NCI-H2081 treated with DMSO at 0.1 percent for 48 hours (cell line): ENCODE measurements around the gene DYRK1A.

ENCODE experiments used
- DNase-seq: peaks from one replicate; lab custom pipeline; 2025; lab: John Stamatoyannopoulos, UW

Gene DYRK1A

DNA sequence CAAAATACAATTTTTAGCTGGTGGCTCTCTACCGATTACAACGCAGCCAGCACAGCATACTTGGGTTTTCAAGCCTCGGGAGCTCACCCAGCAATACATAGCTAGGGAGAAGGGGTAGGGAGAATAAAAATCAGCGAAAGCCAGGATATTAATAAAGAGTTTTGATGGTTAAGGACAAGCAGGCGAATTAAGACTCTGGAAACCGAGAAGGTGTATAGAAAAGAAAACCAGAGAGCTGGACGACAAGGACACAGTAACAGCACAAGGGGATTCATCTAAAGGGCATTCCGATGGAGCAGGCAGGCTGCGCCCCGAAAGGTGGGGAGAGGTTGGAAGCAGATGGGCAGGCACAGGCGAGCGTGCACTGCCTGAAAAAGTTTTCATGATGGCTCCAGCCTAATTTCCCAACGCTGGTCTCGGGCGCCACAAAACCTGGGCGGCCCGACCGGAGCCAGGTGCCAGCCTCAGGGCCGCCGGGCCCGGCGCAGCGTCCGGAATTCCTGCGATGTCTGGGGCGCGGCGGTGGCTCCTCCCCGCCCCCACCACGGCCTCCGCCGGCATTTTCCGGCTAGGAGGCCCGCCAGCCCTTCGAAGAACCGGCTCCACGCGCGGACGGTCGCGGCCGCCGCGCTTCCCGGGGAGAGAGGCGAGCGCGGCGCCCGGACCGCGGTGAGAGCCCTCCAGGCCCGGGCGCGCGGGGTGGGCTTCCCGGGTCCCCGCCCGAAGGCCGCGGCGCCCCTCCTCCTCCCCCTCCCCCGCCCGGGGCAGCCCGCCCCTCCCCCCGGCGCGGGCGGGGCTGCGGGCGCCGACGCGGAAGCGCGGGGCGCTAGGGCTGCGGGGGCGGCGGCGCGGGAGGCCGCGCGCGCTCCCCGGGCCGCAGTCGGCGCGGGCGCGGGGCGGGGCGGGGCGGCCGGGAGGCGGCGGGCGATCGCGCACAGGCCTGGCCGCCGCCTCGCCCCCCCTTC is 774 bp upstream of the DYRK1A start:
- DNase-seq = no peak

GRCh38 chr21:37367336-37367702 is 746 bp downstream of the DYRK1A start:
- DNase-seq = no peak

GRCh38 chr21:37367703-37368540 is 1.3 kb downstream of the DYRK1A start:
- DNase-seq = no peak

DNA sequence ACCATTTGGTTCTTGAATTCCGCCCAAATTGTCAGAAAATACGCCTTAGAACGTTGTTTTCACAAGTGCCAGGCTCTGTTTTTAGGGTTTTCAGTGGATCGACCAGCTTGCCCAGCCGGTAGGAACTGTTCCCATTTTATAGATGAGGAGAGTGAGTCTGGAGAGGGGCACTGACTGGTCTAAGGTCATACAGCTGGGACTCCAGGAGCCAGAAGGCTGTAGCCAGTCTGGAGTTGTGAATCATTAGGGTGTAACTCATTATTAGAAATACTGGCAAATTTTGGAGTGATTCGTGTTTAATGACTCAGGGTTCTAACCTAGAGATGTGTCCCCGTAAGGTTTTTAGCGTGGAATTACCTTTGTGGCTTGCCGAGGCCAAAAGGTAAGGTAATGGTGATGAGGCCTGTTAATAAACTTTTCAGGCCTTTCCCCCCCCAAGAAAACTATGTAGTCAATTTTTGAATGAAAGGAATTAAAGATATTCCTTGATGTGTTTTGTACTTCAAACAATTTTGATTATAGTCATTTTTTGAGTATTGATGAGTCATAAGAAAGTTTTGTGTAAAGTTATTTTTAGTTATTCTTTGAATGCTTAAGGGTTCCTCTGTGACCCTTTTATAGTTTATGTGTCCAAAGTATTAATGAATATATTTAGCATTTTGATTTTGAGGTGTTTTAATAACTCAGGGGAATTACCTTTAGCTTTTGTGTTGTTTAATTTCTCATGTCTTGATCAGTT is 2.1 kb downstream of the DYRK1A start:
- no peak for DNase-seq

DNA sequence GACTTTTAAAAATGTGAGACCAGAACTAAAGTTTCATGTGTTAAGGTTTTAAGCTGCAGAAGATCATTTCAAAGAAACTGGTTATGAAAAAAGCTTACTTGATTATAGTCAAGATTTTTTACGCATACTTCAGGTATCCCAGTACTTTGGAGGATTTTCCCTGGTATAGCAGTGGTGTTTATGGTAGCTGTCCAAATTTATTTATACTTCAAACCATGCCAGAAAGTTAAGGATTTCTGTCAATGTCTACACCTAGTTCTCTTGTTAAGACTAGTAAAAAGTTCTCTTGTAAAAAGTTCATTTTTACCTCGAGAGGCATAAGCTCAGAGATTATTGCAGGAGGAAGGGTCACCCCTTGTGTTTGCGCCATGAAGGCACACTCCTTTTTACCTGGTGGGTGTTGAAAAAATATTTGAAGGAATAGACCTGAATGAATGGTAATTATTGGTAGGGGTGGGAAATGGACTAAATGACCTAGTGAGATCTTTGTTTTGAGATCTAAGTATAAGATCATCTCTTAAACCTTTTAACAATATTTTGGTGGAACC is 2.8 kb downstream of the DYRK1A start:
- DNase-seq = no peak

- DNase-seq = no peak
These were observed 3.8 kb downstream of the DYRK1A start for GRCh38 chr21:37370152-37371040.

DNA sequence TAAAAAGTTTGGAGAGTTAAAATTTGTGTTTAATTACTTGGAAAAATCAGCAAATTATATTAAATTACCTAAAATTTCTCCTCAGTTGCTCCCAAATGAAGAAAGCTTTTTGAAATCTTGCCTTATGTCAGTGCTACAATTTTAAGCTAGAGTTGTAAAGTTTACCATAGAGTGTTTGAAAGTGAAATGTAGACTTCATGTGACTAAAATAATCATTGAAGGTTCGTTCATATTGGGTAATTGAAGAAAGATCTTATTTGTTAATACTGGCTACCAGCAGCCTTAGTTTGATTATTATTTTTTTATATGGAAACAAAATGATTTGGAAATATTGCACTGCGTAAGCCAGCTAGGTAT is 4.4 kb downstream of the DYRK1A start:
- no peak for DNase-seq

GRCh38 chr21:37372127-37372731 is 5.7 kb downstream of the DYRK1A start:
- DNase-seq = no peak

DNA sequence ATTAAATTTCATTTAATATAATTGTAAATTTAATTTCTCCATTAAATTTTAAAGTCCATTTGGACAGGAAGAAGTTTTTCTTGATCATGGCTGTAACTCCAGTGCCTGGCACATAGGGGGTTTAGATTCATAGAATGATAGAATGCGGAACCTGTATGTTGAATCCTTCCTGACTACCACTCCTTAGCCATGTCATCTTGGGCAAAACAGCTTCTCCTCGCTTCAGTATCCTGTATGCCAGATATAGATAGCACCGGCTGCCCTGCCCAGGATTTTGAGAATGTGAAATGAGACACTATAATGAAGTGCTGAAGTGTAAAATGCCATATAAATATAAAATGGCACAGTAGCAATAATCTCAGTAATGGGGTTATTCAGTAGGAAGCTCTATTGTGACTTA is 6.4 kb downstream of the DYRK1A start:
- DNase-seq = no peak

DNA sequence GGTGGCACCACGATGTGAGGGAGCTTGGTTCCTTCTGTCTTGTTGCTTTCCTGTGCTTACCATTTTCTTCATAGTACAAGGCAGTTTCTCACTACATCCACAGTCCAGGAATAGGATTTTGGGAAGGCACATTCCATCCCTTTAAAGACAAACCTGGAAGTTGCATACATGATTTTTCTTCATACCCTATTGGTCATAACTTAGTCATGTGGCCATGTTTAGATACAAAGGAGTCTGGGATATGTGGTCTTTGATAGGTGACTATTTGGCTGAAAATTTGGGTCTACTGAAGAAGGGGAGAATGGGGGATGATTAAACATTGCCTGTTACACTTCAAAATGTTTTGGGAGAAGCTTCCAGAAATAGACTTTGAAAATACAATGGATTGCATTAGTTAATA is 7.0 kb downstream of the DYRK1A start:
- no peak for DNase-seq

DNA sequence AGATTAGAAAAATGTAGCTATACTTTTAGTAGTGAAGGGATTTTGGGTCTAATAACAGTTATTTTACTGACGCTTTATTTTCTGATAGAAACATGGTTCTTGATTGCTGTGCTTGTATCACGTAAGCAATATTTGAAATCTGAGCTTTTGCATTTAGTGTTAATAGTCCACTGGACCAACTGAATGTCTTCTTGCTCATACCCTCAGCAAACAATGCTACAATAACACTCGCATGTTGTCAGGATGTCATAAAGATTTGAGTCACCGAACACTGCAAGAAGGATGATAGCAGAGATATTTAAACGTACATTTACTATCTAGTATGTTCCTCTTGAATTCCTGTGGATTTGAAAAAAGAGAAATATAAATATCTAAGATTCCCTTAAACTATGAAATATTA is 7.5 kb downstream of the DYRK1A start:
- no peak for DNase-seq

- DNase-seq = no peak
These were observed 9.4 kb downstream of the DYRK1A start for GRCh38 chr21:37375866-37376574.

GRCh38 chr21:37378700-37379139 is 12.1 kb downstream of the DYRK1A start:
- no peak for DNase-seq

DNA sequence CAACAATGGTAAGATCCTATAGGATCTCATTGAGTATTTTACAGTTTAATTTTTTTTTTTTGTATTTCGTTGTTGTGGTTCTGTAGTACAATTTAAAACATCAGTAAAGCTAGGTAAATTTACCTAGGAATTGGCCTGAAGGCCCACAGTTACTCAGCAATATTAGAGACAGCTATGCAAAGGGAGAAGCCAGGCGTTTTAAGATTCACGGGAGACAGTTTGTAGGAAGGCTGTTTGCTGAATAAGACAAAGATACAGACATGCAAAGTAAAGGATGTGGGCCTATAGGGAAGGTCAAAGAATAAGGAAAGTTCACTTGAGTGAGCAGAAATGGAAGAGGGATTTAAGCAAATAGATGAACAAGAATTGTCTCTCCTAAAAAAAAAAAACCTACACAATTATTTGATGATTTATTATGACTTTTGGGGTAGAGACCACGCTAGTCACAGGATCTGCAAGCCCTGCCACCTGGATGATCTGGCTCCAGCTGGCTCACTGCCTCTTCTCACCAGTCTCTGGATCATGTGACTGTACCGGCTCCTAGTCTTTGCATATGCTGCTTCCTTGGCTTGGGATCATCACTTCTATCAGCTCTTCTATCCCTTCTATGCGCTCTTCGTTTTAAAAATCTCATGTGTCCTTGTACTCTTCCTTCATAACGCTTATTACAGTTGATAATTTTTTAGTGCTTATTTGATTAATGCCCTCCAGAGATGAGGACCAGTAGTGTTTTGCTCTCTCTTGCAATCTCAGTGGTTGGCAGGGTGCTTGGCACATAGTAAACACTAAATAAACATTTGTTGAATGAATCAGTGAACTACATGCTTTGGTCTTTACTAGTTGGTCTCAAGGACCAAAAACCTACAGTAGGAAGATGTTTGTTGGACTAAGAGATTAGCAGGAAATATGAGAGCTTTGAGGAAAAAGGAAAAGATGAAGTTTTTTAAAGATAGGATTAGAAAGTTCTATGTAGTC is 14.1 kb downstream of the DYRK1A start:
- no peak for DNase-seq

DNA sequence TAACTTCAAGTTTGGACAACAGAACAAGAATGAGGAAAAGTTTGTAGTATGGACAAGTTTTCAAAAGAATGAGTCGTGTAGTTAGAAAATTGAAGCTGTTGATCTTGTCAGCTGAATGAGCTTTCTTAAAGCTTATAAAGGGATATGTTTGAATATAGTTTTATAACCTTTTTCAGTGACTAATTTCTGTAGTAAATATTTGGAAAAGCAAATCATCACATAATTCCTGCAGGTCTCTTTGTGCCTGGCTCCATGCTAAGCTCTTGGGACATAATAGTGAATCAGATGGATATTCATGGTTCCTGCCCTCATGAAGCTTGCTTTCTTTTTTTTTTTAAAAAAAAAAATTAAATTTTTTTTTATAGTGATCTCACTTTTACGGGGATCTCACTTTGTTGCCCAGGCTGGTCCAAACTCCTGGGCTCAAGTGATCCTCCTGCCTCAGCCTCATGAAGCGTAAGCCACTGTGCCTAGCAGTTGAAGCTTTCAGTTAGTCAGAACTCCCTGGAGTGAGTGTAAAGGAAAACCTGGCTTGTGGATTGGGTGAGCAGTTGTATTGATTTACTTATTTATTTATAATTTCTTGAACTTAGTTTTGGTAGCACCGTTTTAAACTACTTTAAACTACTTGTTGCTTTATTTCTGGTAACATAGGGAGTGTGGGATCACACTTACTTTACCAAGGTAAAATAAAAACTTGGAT is 15.5 kb downstream of the DYRK1A start:
- DNase-seq = no peak

DNA sequence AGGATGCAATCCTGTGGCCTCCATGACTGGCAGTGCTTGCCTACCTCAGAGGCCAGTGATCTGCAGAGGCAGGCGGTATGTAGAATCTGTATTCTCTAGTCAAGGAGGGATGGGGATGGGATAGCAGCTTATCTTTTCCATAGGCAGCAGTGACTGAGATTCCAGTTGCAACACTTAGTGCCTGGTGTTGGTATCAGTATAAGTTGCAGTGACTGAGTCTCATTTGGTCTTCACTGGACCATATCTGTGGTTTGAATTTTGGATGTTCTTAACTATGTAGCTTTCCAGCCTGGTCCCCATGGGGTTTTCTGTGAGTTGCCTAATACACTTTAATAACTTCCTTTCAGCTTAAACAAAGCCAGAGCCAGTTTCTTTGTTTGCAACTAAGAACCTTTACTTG is 16.5 kb downstream of the DYRK1A start:
- no peak for DNase-seq

GRCh38 chr21:37383784-37384311 is 17.3 kb downstream of the DYRK1A start:
- no peak for DNase-seq

DNA sequence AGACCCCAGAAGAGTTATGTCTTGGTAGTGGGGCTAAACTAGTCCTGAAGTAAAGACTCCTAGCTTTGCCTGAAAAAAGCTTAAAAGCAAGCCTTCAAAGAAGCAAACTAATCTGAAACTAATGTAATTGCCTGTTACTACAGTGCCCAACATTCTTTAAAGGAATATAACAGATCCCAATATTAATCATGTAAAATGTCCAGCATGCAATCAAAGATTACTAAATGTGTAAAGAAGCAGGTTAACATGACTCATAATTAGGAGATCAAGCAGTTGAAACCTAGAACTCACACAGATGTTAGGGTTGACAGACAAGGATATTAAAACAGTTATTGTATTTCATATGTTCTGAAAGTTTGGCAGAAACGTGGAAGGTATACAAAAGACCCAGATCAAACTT is 17.8 kb downstream of the DYRK1A start:
- no peak for DNase-seq
